CD4-positive, alpha-beta T cell treated with Interleukin-12 subunit alpha and Interleukin-12 subunit beta, for 1 hour (primary cell): ENCODE data around the gene CACNA1E.

Source experiments
- DNase-seq: peaks from one replicate; pipeline ENCODE4 v3.0.0-alpha.2; 2020

CACNA1E gene

GRCh38 chr1:181777812-181778211 lies 294.5 kb downstream of the CACNA1E start:
- no peak for DNase-seq

DNA sequence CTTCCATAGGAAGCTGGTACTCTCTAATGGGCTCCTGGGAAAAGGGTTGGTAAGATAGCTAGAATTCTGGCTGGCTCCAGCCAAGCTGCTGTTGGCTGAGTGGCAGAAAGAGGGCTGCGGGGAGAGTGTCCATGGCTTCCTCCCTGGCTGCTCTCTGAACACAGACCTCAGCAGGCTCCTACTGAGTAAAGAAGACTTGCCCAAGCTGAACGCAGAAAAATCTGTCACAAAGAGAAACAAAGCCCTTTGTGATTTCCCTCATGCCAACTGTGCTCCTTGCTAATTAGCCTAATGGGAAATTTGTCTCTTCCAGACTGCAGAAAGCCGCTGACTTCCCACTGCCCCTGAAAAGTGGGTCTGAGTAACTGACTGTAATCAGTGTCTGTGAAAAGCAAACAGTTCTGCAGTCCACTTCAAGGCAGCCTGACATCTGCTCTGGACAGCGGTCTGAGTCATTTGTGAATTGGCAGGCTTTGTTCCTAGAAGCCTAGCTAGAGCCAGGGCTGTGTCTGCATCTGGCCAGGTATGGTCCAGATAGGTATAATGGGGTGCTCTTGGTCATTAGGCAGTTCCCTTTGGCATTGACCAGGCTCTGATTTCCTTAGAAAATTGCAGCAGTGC lies 295.4 kb downstream of the CACNA1E start:
- DNase-seq = no peak

GRCh38 chr1:181779343-181779742 lies 296.0 kb downstream of the CACNA1E start:
- no peak for DNase-seq

GRCh38 chr1:181783208-181783607 lies 299.9 kb downstream of the CACNA1E start:
- DNase-seq = no peak

- no peak for DNase-seq
Measured at GRCh38 chr1:181784039-181784683, 300.8 kb downstream of the CACNA1E start.

DNA sequence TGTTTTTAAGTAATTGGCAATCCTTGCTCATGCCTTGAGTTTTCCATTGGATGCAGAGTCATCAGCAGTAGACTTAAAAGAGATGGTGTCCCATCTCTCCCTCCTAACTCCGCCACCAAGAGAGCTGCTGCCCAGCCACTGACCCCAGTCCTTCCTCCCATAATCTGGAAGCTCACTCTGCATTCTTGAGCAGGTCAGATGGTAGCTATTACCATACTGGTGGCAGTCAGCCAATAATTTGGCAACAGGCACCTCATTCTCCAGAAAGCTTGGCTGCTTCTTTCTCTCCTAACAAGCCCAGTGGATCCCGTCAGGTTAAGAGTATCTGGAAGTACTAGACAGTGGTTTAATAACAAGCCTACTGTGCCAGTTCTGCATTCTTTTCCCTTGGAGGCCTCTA lies 306.1 kb downstream of the CACNA1E start:
- no peak for DNase-seq

GRCh38 chr1:181791721-181792120 lies 308.4 kb downstream of the CACNA1E start:
- no peak for DNase-seq

DNA sequence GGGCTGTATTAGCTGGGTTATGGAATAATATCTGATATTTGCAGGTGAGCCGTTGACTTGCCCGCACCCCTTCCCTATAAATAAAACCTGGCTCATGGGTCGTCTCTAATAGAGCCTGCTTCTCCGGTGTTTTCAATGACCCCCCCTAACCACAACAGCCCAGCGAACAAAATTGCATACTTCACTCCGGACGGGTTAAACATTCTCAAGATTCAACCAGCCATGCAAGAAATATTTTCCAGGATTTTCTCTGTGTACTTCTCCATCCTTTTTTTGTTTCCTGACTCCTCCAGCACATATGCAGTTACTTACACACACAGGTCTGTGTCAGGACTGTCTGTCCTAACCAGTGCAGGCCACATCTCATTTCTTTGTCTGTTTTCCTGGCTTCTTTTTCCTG lies 310.5 kb downstream of the CACNA1E start:
- DNase-seq = no peak

DNA sequence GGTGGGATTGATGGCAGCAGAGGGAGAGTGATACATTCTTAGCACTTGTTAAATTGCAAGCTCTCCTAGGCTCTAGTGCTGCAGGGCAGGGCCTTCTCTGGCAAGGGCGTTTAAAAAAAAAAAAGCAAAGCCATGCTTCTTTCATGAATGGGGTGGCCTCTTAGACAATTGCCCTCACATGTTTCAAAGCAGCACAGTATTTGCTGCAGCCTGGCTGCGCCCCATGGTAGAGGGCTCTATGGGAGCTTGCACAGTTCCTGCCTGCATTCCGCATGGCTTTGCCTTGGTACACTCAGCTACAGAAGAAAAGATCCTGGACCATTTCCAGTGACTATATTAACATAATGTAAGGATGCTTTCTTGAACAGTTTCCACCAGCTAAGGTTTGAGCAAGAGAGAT lies 311.0 kb downstream of the CACNA1E start:
- no peak for DNase-seq

DNA sequence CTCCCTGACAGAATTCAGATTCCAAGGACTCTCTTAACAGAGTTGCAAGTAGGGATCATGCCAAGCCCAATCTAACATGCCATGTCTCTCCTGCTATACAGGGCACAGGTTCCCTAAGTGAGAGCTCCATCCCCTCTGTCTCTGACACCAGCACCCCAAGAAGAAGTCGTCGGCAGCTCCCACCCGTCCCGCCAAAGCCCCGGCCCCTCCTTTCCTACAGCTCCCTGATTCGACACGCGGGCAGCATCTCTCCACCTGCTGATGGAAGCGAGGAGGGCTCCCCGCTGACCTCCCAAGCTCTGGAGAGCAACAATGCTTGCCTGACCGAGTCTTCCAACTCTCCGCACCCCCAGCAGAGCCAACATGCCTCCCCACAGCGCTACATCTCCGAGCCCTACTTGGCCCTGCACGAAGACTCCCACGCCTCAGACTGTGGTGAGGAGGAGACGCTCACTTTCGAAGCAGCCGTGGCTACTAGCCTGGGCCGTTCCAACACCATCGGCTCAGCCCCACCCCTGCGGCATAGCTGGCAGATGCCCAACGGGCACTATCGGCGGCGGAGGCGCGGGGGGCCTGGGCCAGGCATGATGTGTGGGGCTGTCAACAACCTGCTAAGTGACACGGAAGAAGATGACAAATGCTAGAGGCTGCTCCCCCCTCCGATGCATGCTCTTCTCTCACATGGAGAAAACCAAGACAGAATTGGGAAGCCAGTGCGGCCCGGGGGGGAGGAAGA lies 315.0 kb downstream of the CACNA1E start:
- DNase-seq = no peak

GRCh38 chr1:181801617-181802016 lies 318.3 kb downstream of the CACNA1E start:
- DNase-seq = no peak

GRCh38 chr1:181802466-181802865 lies 319.1 kb downstream of the CACNA1E start:
- no peak for DNase-seq

DNA sequence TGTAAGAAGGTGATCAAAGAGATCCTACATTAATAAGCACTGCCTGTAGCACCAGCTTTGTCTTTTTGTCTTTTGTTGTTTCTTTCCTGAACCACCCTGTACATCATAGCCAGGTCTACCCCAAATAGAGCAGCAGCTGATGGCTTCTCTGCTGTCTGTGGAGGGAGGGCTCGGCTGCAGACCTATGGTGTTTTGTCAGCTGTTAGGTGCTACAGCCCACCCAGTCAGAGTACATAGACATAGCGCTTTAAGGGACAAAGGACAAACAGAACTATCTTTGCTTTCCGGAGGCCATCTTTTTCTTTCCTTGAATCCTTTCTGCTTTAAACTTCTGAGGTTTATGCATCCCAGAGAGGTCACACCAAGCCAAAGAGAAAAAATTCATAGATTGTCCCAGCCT lies 320.1 kb downstream of the CACNA1E start:
- DNase-seq = no peak

DNA sequence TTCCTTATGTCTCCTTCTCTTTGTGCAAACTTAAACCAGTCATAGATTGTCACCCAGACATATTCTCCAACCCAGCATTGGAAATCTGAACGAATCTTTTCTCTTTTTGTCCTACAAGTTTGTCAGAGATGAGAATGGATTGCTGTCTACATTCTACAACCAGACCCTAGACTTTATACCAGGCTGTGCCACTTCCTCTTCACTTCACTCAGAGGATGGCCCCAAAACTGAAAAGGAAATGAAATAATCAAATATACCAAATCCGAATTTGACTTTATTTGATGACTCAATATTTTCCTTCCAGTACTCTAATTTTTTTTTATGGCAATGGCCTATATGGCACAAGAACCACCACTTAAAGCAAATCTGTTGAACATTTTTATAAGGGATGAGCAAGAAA lies 321.7 kb downstream of the CACNA1E start:
- DNase-seq = no peak

DNA sequence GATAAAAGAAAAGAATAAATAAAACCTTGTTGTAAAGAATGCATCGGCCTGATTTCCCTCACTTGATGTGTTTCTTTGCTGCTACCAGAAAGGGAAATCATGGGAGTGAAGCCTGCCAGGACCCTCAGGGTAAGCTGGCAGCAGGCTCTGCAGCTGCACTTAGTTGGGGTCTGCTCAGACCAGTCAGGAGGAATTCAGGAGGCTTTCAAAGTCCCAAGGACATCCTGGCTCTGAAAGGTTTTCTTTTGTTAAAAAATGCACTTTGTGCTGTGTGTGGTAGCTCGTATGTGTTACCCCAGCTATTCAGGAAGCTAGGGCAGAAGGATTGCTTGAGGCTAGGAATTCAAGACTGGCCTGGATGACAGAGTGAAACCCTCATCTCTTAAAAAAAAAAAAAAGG lies 323.4 kb downstream of the CACNA1E start:
- DNase-seq = no peak

DNA sequence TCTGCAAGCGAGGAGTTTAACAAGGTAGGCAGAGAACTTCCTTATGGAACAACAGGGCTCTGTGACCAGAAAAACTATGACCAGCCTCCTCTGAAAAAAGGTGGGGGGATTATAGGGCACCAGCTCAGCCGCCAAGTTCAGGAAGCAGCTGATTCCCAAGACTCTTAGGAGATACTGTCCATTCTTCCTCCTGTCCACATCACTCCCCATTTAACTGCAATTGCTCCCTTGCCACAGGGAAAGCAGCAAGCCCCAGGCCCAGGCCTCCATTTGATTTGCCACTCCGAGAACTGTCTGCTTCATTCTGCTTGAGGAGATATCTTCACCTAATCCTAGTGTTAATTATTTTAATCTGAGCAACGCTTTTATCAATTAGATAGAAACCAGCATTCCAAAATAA lies 323.9 kb downstream of the CACNA1E start:
- no peak for DNase-seq

DNA sequence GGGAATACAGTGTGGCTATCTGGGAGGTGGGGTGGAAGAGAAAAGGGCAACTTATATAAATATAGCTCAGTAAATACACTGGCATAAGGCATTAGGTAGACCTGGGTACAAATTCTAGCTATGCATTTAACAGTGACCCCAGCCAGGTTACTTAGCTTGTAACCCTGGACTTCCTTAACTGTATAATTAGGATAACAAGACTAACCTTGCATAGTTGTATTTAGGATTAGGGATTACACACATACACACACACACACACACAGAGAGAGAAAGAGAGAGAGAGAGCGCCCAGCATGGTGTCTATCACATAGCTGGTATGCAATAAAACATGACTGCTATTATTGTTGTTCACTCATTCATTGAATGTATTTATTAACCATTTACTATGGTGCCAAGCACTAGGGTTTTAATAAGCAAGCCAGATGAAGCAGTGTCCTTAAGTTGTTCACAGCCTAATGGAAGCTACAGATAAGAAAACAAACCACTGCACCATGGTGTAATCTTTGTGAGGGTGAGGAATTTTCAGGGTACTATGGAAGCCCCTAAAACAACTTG lies 326.8 kb downstream of the CACNA1E start:
- no peak for DNase-seq

- DNase-seq = no peak
Measured at GRCh38 chr1:181812208-181812607, 328.9 kb downstream of the CACNA1E start.

- no peak for DNase-seq
Measured at GRCh38 chr1:181813266-181813665, 329.9 kb downstream of the CACNA1E start.

DNA sequence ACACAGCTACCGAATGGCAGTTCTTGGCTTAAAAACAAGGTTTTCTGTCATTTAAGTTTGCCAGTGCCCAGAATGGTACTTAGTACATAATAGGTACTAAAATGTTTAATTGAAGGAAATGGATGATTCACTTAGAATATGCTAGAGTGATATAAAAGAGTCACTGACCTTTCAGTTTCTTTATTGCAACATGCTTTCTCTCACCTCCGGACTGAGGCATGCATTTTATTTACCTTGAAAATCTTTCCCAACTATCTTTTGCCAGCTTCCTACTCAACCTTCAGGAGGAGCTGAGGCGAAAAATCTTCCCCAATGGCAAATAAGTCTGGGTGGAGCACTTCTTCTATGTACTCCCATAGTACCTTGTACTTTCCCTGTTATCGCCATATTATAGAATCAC lies 333.3 kb downstream of the CACNA1E start:
- DNase-seq = no peak

- DNase-seq = no peak
Measured at GRCh38 chr1:181817091-181817490, 333.8 kb downstream of the CACNA1E start.

DNA sequence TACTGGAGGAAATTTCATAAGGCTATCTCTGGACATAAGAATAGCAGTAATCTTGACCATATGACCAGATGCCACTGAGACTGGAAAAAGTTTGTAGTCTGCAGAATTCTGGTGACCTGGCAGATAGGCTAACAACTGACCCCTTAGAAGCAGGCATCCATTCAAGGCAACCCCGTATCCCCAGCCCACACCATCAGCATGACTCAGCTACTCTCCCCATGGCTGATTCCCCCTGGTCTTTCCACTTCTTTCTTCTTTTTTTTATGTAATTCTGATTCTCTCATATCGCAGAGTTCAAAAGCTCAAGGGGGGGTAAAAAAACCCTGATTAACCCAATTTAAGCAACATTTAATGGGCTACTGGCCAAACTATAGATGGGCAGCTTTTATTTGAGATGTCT lies 335.1 kb downstream of the CACNA1E start:
- no peak for DNase-seq

- no peak for DNase-seq
Measured at GRCh38 chr1:181818943-181819342, 335.6 kb downstream of the CACNA1E start.

GRCh38 chr1:181821701-181822100 lies 338.4 kb downstream of the CACNA1E start:
- DNase-seq = no peak
